MM.1S (cell line): ENCODE results near the gene RSRC1.
"Not testable (repeated sequence)": the region's sequence is repeated elsewhere in the genome, so short reads cannot be mapped to it uniquely, and the experiment has no call there.

Experiments used
- CTCF ChIP-seq: fragments of 300-600 bp; sonication (generic); IDR thresholded peaks from 2 replicates; pipeline ENCODE4 v1.5.1; 2016; ENCODE audit warnings: antibody characterized with exemption, low read length, mixed read lengths
- EZH2 ChIP-seq: fragments of 300-600 bp; sonication (generic); optimal IDR thresholded peaks from 2 replicates; pipeline ENCODE3; 2017; ENCODE audit warnings: low read depth, mild to moderate bottlenecking, antibody characterized with exemption, low read length, mixed read lengths

GRCh38 chr3:158549938-158550337 lies 440.0 kb downstream of the RSRC1 start:
- not testable (repeated sequence) for TF ChIP-seq EZH2, CTCF
